WI38 (cell line): ENCODE results near the gene PAM.

Experiments used
- H3K4me3 ChIP-seq: 2 replicates; pipeline ENCODE4 v1.5.1; 2011; ENCODE audit warnings: low read depth, mild to moderate bottlenecking, control low read depth, low read length
- TF ChIP-seq, protein P1 (sequence below): IDR thresholded peaks from 2 replicates; pipeline ENCODE4 v1.5.1; 2012; ENCODE audit warnings: low read depth, mild to moderate bottlenecking, control low read depth, low read length

Gene PAM

GRCh38 chr5:102781359-102781758, 26.3 kb downstream of the PAM start:
- TF ChIP-seq, protein P1, sequence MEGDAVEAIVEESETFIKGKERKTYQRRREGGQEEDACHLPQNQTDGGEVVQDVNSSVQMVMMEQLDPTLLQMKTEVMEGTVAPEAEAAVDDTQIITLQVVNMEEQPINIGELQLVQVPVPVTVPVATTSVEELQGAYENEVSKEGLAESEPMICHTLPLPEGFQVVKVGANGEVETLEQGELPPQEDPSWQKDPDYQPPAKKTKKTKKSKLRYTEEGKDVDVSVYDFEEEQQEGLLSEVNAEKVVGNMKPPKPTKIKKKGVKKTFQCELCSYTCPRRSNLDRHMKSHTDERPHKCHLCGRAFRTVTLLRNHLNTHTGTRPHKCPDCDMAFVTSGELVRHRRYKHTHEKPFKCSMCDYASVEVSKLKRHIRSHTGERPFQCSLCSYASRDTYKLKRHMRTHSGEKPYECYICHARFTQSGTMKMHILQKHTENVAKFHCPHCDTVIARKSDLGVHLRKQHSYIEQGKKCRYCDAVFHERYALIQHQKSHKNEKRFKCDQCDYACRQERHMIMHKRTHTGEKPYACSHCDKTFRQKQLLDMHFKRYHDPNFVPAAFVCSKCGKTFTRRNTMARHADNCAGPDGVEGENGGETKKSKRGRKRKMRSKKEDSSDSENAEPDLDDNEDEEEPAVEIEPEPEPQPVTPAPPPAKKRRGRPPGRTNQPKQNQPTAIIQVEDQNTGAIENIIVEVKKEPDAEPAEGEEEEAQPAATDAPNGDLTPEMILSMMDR: no peak
- H3K4me3 ChIP-seq: no peak overlapping the region

DNA sequence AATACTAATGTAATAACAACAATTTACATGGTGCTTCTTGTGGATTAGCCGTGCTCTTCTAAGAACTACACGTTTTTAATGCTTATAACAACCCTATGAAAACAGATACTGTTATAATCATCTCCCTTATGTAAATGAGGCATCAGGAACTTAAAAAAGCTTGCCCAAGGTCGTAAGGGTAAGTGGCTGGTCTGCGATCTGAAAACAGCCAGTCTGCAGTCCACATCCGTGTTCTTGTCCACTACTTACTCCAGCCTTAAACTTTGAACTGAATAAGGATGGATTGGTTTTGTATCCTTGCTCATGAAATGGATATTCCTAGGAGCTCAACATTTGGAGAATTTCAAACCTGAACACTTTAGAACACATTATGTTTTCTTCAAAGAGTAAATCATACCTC, 26.7 kb downstream of the PAM start:
- H3K4me3 ChIP-seq: no peak overlapping the region
- TF ChIP-seq, protein P1: no peak

DNA sequence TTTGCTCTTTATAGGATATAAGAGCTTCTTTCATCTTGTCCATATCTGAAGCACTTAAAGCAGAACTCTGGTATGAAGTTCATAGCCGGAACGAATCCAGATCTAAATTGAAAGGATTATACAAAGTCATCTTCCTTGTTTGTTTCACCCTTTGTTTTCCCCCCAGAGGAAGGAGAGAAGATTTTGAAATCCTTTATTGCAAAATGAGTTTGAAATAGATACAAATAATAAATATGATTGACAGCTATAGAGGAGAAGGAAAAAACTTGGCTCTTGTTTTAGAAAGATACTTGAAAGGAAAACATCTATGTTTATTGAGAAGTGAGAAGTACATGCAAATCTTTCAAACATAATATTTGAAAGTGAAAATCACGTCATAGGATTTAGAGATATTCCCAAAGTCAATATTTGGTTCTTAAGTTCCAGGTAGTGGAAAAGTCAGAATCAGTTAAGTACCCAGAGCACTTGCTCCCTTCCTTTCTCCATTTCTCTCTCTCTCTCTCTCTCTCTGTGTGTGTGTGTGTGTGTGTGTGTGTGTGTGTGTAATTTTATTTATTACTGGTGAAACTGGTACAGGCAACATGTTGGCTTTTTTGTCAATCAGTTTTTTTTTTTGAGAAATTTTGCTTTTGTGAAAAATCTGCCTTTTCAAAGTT, 27.2 kb downstream of the PAM start:
- TF ChIP-seq, protein P1: no peak
- H3K4me3 ChIP-seq: no peak overlapping the region

- TF ChIP-seq, protein P1: no peak
These were observed 32.0 kb downstream of the PAM start for GRCh38 chr5:102787134-102787533.

GRCh38 chr5:102788788-102789187, 33.7 kb downstream of the PAM start:
- no peak overlapping the region for H3K4me3 ChIP-seq
- TF ChIP-seq, protein P1: no peak

More at GRCh38 chr5:102787134-102787533, 32.0 kb downstream of the PAM start:
- H3K4me3 ChIP-seq: no peak overlapping the region

DNA sequence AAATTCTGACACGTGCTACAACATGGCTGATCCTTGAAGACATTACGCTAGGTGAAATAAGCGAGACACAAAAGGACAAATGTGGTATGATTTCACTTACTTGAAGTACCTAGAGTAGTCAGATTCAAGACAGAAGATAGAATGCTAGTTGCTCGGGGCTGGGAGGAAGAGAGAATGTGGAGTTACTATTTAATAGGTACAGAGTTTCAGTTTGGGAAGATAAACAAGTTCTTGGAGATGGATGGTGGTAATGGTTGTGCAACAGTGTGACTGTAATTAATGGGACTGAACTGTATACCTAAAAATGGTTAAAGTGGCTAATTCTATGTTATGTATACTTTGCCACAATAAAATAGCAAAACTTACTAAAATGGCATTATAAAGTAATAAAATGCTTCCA, 34.4 kb downstream of the PAM start:
- H3K4me3 ChIP-seq: no peak overlapping the region
- TF ChIP-seq, protein P1: no peak

DNA sequence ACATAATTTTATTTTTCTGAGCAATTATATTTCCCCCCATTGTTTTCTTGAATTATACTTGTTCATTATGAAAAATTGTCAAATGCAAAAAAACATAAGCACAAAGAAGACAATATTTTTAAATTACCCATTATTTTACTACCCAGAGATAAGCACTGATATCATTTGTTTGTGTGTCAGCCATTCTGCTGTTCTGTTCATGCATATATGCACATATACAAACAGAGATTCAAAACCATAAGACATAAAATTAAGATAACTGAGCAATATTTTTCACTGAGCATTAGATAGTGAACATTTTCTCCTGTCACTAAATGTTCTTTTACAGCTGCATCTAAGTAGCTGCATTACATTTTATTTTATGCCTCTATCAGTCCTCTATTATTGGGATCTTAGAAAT, 35.6 kb downstream of the PAM start:
- H3K4me3 ChIP-seq: no peak overlapping the region
- TF ChIP-seq, protein P1: no peak
